Keratinocyte (primary cell): Measurements from ENCODE around the gene SOSTDC1.

Experiments
- CTCF ChIP-seq, 3 experiments: IDR thresholded peaks in 1 of 3; conservative IDR thresholded peaks in 1 of 3; optimal IDR thresholded peaks in 1 of 3; 2 replicates in 2 of 3; 3 replicates in 1 of 3; pipeline versions ENCODE3 to v1.5.1; 2011; ENCODE audit warnings: low read length in 3 of 3, mild to moderate bottlenecking in 3 of 3, moderate library complexity in 2 of 3, control low read depth in 1 of 3, inconsistent platforms in 1 of 3; ENCODE audit not compliant: insufficient read depth in 2 of 3; ENCODE audit errors: extremely low read depth in 1 of 3
- EZH2 ChIP-seq: IDR thresholded peaks from one replicate; pipeline ENCODE4 v1.6.1; 2012; ENCODE audit warnings: inconsistent platforms, mild to moderate bottlenecking, low read length, moderate library complexity

- TF ChIP-seq EZH2 (no peak), CTCF (optimal IDR thresholded peaks at IDR 0.05 in 1 of 3, IDR thresholded peaks at IDR 0.05 in 1 of 3, conservative IDR thresholded peaks at IDR 0.05 in 1 of 3; ENCODE audit: extremely low read depth in 1 of 3, insufficient read depth in 2 of 3, low read length in 3 of 3) (no peak)
Measured at GRCh38 chr7:16514271-16514670, 48.7 kb upstream of the SOSTDC1 start.
